Endothelial cell of umbilical vein (primary cell): ENCODE measurements around the gene CFAP99. TPM values are rescaled to one million over a fixed set of nuclear protein-coding genes. Genes with fewer than 3 reads are reported as not detected.
"Not testable (repeated sequence)": the region's sequence is repeated elsewhere in the genome, so short reads cannot be mapped to it uniquely, and the experiment has no call there.

ENCODE experiments used
- BruUV-seq: library from RNA; stranded (reverse); fragments of 400-500 nt; replicated peaks from 2 replicates; lab custom pipeline; 2021; lab: Mats Ljungman, UMichigan
- CTCF ChIA-PET: fragments of 300-600, 350-600 bp; sonication (Branson Sonifier 250); formaldehyde crosslinking; loops from one replicate; lab custom pipeline; 2021; ENCODE audit warnings: antibody characterized with exemption, inconsistent platforms; lab: Charles Lee
- POLR2A ChIA-PET: fragments of 300-600, 350-600 bp; sonication (Branson Sonifier 250); formaldehyde crosslinking; loops from one replicate; lab custom pipeline; 2021; ENCODE audit warnings: antibody characterized with exemption, inconsistent platforms; lab: Charles Lee
- DNase-seq: peaks from one replicate; pipeline ENCODE4 v3.0.0-alpha.2; 2011; ENCODE audit warnings: low read depth, low spot score
- FAIRE-seq: peaks from 2 replicates; lab custom pipeline; 2011; peaks lifted over from hg19 to GRCh38; lab: Jason Lieb, UNC
- H2AFZ ChIP-seq: 2 replicates; pipeline ENCODE4 v1.6.0; 2012; ENCODE audit warnings: low read depth, low read length, control low read depth, inconsistent platforms
- H3K27ac ChIP-seq: 2 replicates; pipeline ENCODE4 v1.5.1; 2011; ENCODE audit warnings: low read depth, mild to moderate bottlenecking, control low read depth, low read length, moderate library complexity; ENCODE audit not compliant: insufficient read depth
- H3K27me3 ChIP-seq, 2 experiments: 2 replicates each; pipeline versions ENCODE4 v1.6.0 to v1.6.1; 2011; ENCODE audit warnings: low read length in 2 of 2, mixed read lengths in 1 of 2; ENCODE audit not compliant: control insufficient read depth in 2 of 2, insufficient read depth in 2 of 2
- H3K36me3 ChIP-seq, 2 experiments: 2 replicates in 1 of 2; 3 replicates in 1 of 2; pipeline ENCODE4 v1.5.1; 2011; ENCODE audit warnings: low read length in 2 of 2, mild to moderate bottlenecking in 1 of 2, moderate library complexity in 1 of 2; ENCODE audit not compliant: control insufficient read depth in 2 of 2, insufficient read depth in 2 of 2; ENCODE audit errors: extremely low read depth in 1 of 2
- H3K4me1 ChIP-seq: 3 replicates; pipeline ENCODE4 v1.5.1; 2011; ENCODE audit warnings: mild to moderate bottlenecking, low read length; ENCODE audit not compliant: control insufficient read depth, insufficient read depth; ENCODE audit errors: extremely low read depth
- H3K4me2 ChIP-seq: 2 replicates; pipeline ENCODE4 v1.6.1; 2011; ENCODE audit warnings: low read length, control low read depth, mixed read lengths; ENCODE audit not compliant: insufficient read depth
- H3K4me3 ChIP-seq, 3 experiments: fragments of 200-600 bp in 1 of 3; sonication (generic), shearing (Covaris generic) in 1 of 3; replicated peaks in 1 of 3; 2 replicates each; pipeline ENCODE4 v1.5.1; 2011 to 2016; ENCODE audit warnings: control low read depth in 3 of 3, low read length in 3 of 3, mild to moderate bottlenecking in 2 of 3, inconsistent platforms in 1 of 3, low read depth in 1 of 3, moderate library complexity in 1 of 3; ENCODE audit not compliant: insufficient read depth in 1 of 3
- H3K79me2 ChIP-seq: 2 replicates; pipeline ENCODE4 v1.6.0; 2012; ENCODE audit warnings: low read length, inconsistent platforms; ENCODE audit not compliant: control insufficient read depth, insufficient read depth
- H3K9ac ChIP-seq: replicated peaks from 2 replicates; pipeline ENCODE3; 2011; ENCODE audit warnings: low read length, control low read depth; ENCODE audit not compliant: insufficient read depth; ENCODE audit errors: extremely low read depth
- H3K9me1 ChIP-seq: replicated peaks from 3 replicates; pipeline ENCODE4 v1.6.0; 2011; ENCODE audit warnings: mild to moderate bottlenecking, low read length; ENCODE audit not compliant: control insufficient read depth, insufficient read depth; ENCODE audit errors: extremely low read depth
- H3K9me3 ChIP-seq: replicated peaks from 2 replicates; pipeline ENCODE4 v1.5.1; 2012; ENCODE audit warnings: low read length, inconsistent platforms; ENCODE audit not compliant: control insufficient read depth, insufficient read depth
- H4K20me1 ChIP-seq: replicated peaks from 2 replicates; pipeline ENCODE3; 2011; ENCODE audit warnings: mild to moderate bottlenecking, low read length; ENCODE audit not compliant: control insufficient read depth, insufficient read depth; ENCODE audit errors: extremely low read depth
- CTCF ChIP-seq, 2 donors: IDR thresholded peaks; 1 replicate in 1 of 2; 2 replicates in 1 of 2; pipeline ENCODE4 v1.5.1; 2011; ENCODE audit warnings: low read length in 2 of 2, mild to moderate bottlenecking in 2 of 2, moderate library complexity in 2 of 2, control low read depth in 1 of 2, inconsistent platforms in 1 of 2, low read depth in 1 of 2; ENCODE audit not compliant: insufficient read depth in 1 of 2; ENCODE audit errors: extremely low read depth in 1 of 2
- EZH2 ChIP-seq: IDR thresholded peaks from 2 replicates; pipeline ENCODE4 v1.6.1; 2012; ENCODE audit warnings: borderline replicate concordance, low read depth, mild to moderate bottlenecking, moderate library complexity, low read length, inconsistent platforms; ENCODE audit not compliant: severe bottlenecking
- FOS ChIP-seq: IDR thresholded peaks from 2 replicates; pipeline ENCODE4 v1.6.1; 2011; ENCODE audit warnings: mild to moderate bottlenecking, low read length, moderate library complexity, borderline replicate concordance; ENCODE audit not compliant: insufficient read depth
- GATA2 ChIP-seq: IDR thresholded peaks from 2 replicates; pipeline ENCODE4 v1.7.0; 2011; ENCODE audit warnings: low read depth, mild to moderate bottlenecking, moderate library complexity, mixed read lengths, low read length; ENCODE audit not compliant: insufficient read length, insufficient read depth
- MAX ChIP-seq: IDR thresholded peaks from 2 replicates; pipeline ENCODE4 v1.6.1; 2011; ENCODE audit not compliant: insufficient read depth, insufficient read length
- MYC ChIP-seq: IDR thresholded peaks from one replicate; pipeline ENCODE4 v1.6.1; 2011; ENCODE audit warnings: mild to moderate bottlenecking, low read depth, low read length
- POLR2A ChIP-seq: IDR thresholded peaks from 2 replicates; pipeline ENCODE4 v1.6.1; 2012; ENCODE audit warnings: low read depth, mild to moderate bottlenecking, control low read depth, low read length
- dilution Hi-C: fragments of 300-500 bp; cut with MboI; formaldehyde crosslinking; loops from one replicate; pipeline ENCODE4 v1.15.0; 2019; ENCODE audit warnings: low sequenced_read_pairs; ENCODE audit not compliant: extremely low pct_ligation_motif_present
- intact Hi-C: fragments of 100-400 bp; cut with micrococcal nuclease; formaldehyde crosslinking; loops from one replicate; pipeline ENCODE4 v1.10.0; 2022
- polyA plus RNA-seq, 4 experiments: library from polyadenylated mRNA; depleted of rRNA in 3 of 4; stranded (reverse) in 3 of 4; unstranded in 1 of 4; fragments of >200 nt; gene quantifications; 2 replicates each; pipeline versions ENCODE4 v1.2.1 to v1.2.3, GENCODE V29; 2011 to 2012; ENCODE audit warnings: missing spikeins in 1 of 4
- total RNA-seq: library from RNA; stranded (reverse); gene quantifications from 2 replicates; pipeline ENCODE4 v1.2.3, GENCODE V29; 2021

CFAP99 gene
- total and polyA plus RNA-seq, 2 donors (not counting 3 experiments of a cell fraction or from before 2014, with no cell fraction given): 0.03 TPM; not detected in 1

GRCh38 chr4:2383220-2383631 lies 35.5 kb upstream of the CFAP99 start:
- H3K27ac ChIP-seq, H3K9ac ChIP-seq, H3K27me3 ChIP-seq, H3K9me3 ChIP-seq, DNase-seq, POLR2A ChIA-PET, H3K9me1 ChIP-seq, CTCF ChIA-PET, FAIRE-seq, dilution Hi-C loops, H3K4me2 ChIP-seq, H2AFZ ChIP-seq, H3K4me1 ChIP-seq, H4K20me1 ChIP-seq, H3K4me3 ChIP-seq, BruUV-seq, intact Hi-C loops, H3K36me3 ChIP-seq, H3K79me2 ChIP-seq: not testable (repeated sequence)

GRCh38 chr4:2383760-2384159 lies 35.0 kb upstream of the CFAP99 start:
- H3K9ac ChIP-seq: no peak overlapping the region
- no peaks in the 10 kb centered on the region for H3K4me1 ChIP-seq
- H3K4me2 ChIP-seq: no peak overlapping the region
- H3K27ac ChIP-seq: no peak overlapping the region
- H3K79me2 ChIP-seq: no peaks in the 10 kb centered on the region
- intact Hi-C loops (no loop called here), dilution Hi-C loops (no loop called here)
- H3K4me3 ChIP-seq: no peak overlapping the region
- no peaks in the 10 kb centered on the region for H3K9me3 ChIP-seq
- no peak for DNase-seq
- TF ChIP-seq GATA2 (no peak), FOS (no peak), MAX (no peak), CTCF (IDR thresholded peaks at IDR 0.05; ENCODE audit: extremely low read depth in 1 of 2, insufficient read depth in 1 of 2, low read depth in 1 of 2, low read length in 2 of 2) (no peak), EZH2 (no peak), POLR2A (no peak), MYC (no peak)
- no peaks in the 10 kb centered on the region for H3K9me1 ChIP-seq
- FAIRE-seq: no peak
- CTCF ChIA-PET: no interaction called here
- no peaks in the 10 kb centered on the region for H4K20me1 ChIP-seq
- BruUV-seq: no TSS peak
- no peak overlapping the region for H2AFZ ChIP-seq
- no peaks in the 10 kb centered on the region for H3K27me3 ChIP-seq
- POLR2A ChIA-PET: no interaction called here
- H3K36me3 ChIP-seq: no peaks in the 10 kb centered on the region
